ENCODE measurements around the gene NUP85. TPM values are rescaled to one million over a fixed set of nuclear protein-coding genes. Genes with fewer than 3 reads are reported as not detected.
"Not testable (repeated sequence)": the region's sequence is repeated elsewhere in the genome, so short reads cannot be mapped to it uniquely, and the experiment has no call there.

The NUP85 gene
- total RNA-seq, 1 donor from 2014 or later = 35.1 TPM

DNA sequence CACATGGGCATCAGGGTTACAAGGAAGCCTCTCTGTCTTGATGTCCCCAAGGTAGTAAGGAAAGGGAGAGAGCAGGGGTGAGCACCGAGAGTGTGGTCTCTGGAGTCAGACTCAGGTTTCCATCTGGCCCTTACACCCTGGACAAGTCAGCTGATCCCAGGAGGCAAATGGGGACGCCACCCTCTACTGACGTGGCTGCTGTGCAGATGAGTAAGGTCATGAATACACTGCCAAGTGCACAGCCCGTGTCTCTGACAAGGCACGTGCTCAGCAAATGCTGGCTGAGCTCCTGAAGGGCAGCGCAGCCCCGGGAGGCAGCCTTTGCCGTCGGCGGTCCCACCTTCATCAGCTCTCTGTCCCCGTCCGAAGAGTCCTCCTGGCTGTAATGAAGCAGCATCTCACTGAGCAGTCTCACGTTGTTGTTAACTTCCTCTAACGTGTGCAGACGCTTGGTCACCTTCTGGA, 36.5 kb downstream of the NUP85 start:
- DNase-seq = no peak

DNA sequence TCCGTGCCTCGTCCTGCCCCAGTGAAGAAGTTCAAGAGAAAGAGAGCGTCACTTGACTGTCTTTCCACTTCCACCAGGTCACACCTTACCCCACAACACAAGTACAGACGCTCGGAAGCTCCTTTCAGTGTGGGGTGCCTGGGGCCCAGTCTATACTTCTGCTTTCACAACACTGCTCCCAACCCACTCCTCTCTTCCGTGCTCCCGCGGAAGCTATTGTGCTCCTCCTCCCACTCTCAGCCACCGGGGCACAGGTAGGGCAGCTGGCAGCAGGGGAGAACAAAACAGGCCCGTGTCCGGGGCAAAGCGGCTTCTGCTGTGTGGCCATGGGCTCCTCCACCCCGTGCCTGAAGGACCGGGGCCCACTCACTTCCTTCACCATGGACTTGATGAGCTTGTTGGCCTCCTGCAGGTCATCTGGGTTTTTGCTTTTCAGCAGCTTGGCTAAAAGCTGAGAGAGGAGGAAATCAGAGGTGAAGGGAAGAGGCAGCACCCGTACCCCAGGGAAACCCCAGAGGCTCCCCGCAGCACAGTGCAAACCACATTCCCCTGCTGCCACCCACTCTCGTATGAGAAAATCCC, 37.1 kb downstream of the NUP85 start:
- no peak for DNase-seq

DNA sequence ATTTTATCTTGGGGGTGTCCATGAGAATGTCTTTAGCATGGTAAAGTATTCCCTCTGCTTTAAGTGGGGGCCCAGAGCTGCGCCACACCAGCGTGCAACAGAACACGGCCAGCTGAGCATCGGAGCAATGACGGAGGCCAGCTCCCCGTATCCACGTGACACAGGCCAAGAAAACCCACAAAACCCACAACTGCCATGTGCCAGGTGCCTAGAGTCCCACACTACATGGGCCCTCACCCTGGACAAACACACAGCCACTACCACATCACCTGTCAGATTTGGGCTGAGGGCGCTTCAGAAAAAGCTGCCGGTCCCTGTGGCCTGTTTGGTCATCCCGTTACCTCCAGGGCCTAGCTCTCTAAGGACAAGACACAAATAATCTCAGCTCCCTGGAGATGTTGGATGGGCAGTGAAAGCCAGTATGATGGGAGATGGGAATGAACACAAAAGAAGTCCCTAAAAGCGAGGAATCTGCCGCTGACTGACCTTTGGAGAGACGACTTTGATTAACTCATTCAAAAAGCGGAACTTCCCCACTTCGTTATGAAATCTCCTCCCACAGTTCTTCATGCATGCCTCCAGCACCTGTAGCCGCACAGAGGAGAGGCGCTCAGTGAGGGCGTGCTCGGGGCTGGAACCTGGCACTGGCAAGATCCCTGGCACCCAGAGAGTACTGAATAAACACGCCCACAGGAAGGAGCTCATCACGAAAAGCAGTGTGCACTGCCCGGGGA, 38.8 kb downstream of the NUP85 start:
- DNase-seq = no peak

DNA sequence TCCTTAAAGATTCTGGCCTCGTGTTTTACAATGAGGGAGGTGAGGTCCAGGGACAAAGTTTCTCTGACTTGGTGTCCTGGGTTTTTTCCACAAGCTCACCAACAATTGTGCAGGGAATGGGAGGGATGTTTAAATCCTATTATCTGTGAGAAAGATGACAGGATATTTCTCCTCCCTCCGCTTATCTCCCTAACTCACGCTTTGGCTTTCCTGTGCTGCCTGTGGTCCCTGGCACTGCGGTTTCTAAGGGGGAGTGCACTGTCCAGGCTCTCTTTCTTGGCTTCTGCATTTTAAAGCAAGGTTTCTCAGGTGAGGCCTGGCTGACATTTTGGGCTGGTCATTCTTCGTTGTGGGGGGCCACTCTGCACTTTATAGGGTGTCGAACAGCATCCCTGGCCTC, 39.5 kb downstream of the NUP85 start:
- DNase-seq = no peak

DNA sequence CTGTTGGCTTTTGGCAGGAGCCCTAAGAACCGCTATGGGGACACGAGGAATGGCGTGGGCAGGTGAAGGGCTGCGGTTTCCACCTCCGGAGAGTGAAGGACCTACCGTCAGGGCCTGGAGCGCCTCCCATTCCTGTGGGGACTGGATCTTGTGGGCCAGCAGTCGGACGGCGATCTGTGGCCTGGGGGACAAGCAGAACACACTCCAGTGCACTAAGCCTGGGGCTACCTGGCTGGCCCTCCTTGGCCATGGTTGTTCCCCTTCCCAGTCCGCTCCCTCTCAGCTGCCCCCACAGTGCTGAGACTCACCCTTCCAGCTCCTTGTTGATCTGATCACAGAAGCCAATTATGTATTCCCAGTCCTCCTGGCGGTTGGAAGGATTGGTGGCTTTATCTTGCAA, 40.9 kb downstream of the NUP85 start:
- no peak for DNase-seq

DNA sequence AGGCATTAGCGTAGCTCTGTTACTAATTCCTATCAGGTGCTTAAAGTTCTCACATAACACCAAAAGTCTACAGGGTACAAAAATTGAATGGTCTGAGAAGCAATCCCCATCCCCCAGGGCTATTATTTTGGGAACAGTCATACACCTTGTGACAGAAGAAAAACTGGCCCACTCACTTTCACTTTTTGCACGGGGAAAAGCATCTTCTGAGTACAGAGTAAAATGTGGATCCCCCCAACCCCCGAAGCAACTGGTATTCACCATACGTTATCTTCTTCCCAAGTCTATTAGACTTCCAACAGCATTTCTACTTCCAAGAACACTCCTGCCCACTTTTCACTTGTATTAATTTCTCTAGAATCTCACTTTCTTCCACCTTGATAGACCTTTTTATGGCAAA, 44.1 kb downstream of the NUP85 start:
- DNase-seq = no peak

- DNase-seq = no peak
These were observed 44.6 kb downstream of the NUP85 start for GRCh38 chr17:75250009-75250471.

DNA sequence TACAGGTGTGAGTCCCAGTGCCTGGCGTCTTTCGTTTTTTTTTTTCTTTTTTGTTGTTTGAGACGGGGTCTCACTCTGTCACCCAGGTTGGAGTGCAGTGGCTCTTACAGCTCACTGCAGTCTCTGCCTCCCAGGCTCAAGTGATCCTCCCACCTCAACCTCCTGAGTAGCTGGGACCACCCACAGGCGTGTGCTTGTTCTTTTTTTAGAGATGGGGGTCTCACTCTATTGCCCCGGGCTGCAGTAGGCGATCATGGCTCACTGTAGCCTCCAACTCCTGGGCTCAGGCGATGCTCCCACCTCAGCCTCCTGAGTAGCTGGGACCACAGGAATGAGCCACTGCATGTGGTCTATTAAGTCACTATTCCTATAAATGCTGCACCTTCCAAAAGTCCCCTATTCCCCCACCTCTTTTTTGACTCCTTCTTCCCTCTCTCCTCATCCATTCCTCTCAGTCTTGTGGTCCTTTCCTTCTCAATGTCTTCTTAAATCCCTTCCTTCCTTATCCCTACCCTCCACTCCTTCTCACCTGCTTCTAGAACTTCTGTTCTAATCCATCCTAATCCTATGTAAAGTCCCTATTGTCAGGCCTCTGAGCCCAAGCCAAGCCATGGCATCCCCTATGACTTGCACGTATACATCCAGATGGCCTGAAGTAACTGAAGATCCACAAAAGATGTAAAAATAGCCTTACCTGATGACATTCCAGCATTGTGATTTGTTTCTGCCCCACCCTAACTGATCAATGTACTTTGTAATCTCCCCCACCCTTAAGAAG, 46.7 kb downstream of the NUP85 start:
- no peak for DNase-seq

DNA sequence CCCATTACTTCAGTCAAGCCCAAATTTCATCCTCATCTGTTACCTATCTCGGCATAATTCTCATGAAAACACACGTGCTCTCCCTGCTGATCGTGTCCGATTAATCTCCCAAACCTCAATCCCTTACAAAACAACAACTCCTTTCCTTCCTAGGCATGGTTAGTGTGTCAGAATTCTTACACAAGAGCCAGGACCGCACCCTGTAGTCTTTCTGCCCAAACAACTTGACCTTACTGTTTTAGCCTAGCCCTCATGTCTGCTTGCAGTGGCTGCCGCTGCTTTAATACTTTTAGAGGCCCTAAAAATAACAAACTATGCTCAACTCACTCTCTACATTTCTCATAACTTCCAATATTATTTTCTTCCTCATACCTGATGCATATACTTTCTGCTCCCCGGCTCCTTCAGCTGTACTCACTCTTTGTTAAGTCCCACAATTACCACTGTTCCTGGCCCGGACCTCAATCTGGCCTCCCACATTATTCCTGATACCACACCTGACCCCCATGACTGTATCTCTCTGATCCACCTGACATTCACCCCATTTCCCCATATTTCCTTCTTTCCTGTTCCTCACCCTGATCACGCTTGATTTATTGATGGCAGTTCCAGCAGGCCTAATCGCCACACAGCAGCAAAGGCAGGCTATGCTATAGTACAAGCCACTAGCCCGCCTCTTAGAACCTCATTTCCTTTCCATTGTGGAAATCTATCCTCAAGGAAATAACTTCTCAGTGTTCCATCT, 50.6 kb downstream of the NUP85 start:
- DNase-seq = not testable (repeated sequence)

DNA sequence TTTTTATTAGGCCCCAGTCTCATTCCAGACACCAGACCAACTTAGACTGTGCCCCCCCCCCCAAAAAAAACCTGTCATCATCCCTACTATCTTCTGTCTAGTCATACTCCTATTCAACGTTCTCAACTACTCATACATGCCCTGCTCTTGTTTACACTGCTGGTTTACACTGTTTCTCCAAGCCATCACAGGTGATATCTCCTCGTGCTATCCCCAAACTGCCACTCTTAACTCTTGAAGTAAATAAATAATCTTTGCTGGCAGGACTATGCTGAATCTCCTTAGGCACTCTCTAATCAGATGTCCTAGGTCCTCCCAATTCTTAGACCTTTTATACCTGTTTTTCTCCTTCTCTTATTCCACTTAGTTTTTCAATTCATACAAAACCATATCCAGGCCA, 51.7 kb downstream of the NUP85 start:
- not testable (repeated sequence) for DNase-seq

DNA sequence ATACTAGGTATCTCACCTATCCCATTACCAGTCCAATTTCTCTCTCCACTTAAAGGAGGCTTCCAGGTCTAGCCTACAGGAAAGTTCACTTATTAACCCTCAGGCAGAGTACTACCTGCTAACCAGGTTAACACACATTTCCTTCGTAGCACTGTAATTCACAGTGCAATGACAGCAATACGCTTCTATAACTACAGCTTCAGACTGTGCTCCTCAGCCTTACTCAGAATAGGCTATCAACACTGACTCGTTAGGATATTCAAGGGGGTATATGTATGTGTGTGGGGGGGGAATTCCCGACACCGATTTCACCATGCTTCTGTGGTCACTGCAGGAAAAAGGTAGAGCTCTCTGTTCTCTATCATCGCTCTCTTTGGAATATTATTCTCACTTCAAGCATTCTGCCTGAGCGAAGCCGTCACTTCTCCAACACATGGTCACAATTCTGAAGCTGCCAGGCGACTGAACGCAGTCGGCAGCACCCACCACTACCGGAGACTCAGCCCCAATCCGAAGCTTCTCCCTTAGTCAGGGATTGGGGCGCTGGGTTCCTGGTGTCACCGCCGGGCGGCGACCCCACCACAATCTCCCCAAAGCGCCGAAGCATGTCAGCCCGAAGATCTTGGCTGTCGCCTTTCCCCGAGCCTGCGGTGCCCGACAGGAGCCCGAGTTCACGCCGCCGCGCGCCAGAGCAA, 55.3 kb downstream of the NUP85 start:
- DNase-seq = no peak

- DNase-seq = peak; percentile 98
These were observed 56.0 kb downstream of the NUP85 start, which contains the start of the genes GGA3 and MRPS7 for GRCh38 chr17:75261336-75262111. Gene GGA3, minus strand, starts transcription at chr17:75261606. Its CDS starts 19 bp downstream, at chr17:75261587. Gene MRPS7, plus strand, starts transcription at chr17:75261879. Its CDS starts 22 bp downstream, at chr17:75261901.

GRCh38 chr17:75262112-75262606, 56.7 kb downstream of the NUP85 start:
- DNase-seq = no peak

- no peak for DNase-seq
These were observed 57.6 kb downstream of the NUP85 start for GRCh38 chr17:75263055-75263454.

DNA sequence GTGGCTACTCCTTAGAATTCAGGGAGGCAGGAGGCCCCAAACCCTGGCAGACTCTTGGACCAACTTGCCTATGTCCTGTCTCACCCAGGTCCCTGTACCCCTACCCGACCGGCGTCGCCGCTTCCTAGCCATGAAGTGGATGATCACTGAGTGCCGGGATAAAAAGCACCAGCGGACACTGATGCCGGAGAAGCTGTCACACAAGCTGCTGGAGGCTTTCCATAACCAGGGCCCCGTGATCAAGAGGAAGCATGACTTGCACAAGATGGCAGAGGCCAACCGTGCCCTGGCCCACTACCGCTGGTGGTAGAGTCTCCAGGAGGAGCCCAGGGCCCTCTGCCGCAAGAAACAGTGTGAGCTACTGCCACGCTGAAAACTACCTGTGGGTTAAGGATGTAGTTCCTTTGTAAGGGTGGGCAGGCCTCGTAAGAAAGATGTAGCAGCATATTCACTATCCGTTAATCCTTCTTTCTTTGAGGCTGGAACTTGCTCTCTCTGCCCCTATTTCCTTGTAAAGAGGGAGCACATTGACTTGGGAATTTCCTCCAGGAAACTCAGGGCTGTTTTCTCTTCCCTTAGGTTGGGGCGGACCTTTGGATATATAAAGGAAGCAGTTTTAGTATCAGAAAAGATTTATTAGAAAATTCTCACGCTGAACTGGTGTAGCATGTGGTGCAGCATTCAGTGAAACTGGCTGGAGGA, 60.3 kb downstream of the NUP85 start:
- no peak for DNase-seq

GRCh38 chr17:75266316-75267152, 61.1 kb downstream of the NUP85 start:
- DNase-seq = peak; percentile 58

DNA sequence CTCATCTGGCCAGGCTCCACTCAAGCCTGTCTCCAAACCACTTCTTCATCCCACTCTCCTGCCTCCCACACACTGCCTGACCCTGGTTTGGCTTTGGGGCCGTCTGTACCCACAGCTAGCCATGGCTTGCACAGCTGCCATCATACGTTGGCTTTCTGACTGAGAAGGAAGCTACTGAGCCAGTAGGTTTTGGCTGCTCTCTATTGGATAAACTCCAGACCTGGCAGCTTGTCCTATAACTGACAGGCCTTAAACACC, 61.6 kb downstream of the NUP85 start:
- DNase-seq = no peak

- no peak for DNase-seq
These were observed 62.1 kb downstream of the NUP85 start for GRCh38 chr17:75267411-75268232.
